ENCODE results near the gene LRRC37B.
"Not testable (repeated sequence)": the region's sequence is repeated elsewhere in the genome, so short reads cannot be mapped to it uniquely, and the experiment has no call there.

DNA sequence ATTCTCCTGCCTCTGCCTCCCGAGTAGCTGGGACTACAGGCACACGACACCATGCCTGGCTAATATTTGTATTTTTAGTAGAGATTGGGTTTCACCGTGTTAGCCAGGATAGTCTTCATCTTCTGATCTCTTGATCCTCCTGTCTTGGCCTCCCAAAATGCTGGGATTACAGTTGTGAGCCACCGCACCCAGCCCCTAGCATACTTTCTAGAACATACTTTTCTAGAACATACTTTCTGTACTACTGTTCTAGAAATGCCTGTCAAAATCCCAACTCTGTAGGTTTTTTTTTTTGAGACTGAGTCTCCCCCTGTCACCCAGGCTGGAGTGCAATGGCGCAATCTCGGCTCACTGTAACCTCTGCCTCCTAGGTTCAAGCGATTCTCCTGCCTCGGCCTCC is 43.1 kb upstream of the LRRC37B start:
- TF ChIP-seq POLR2AphosphoS5 (IDR thresholded peaks at IDR 0.05): not testable (repeated sequence)
- TF ChIP-seq, protein P1, sequence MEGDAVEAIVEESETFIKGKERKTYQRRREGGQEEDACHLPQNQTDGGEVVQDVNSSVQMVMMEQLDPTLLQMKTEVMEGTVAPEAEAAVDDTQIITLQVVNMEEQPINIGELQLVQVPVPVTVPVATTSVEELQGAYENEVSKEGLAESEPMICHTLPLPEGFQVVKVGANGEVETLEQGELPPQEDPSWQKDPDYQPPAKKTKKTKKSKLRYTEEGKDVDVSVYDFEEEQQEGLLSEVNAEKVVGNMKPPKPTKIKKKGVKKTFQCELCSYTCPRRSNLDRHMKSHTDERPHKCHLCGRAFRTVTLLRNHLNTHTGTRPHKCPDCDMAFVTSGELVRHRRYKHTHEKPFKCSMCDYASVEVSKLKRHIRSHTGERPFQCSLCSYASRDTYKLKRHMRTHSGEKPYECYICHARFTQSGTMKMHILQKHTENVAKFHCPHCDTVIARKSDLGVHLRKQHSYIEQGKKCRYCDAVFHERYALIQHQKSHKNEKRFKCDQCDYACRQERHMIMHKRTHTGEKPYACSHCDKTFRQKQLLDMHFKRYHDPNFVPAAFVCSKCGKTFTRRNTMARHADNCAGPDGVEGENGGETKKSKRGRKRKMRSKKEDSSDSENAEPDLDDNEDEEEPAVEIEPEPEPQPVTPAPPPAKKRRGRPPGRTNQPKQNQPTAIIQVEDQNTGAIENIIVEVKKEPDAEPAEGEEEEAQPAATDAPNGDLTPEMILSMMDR (IDR thresholded peaks at IDR 0.05): not testable (repeated sequence)

All from esophagus muscularis mucosa (tissue), 3 donors.